SK-N-SH (cell line): ENCODE measurements around the gene CACFD1. TPM values are rescaled to one million over a fixed set of nuclear protein-coding genes. Genes with fewer than 3 reads are reported as not detected.

Experiments
- CTCF ChIA-PET: fragments of 300-600, 350-600 bp; formaldehyde crosslinking; extraction: SDS; loops from one replicate; lab custom pipeline; 2021; lab: Yijun Ruan, JAX
- POLR2A ChIA-PET: fragments of 350-600 bp; sonication (Branson Sonifier 250); formaldehyde crosslinking; extraction: SDS; loops from one replicate; lab custom pipeline; 2020; ENCODE audit warnings: antibody characterized with exemption, inconsistent platforms; lab: Yijun Ruan, JAX
- DNase-seq: peaks from one replicate; pipeline ENCODE4 v3.0.0; 2012
- H2AFZ ChIP-seq: fragments of 200-600 bp; sonication (generic); 2 replicates; pipeline ENCODE4 v1.8.1; 2016; ENCODE audit warnings: antibody characterized with exemption, mild to moderate bottlenecking, low read depth
- H3F3A ChIP-seq: fragments of 200-600 bp; sonication (generic); replicated peaks from 2 replicates; pipeline ENCODE3; 2016; ENCODE audit warnings: antibody characterized with exemption, mild to moderate bottlenecking; ENCODE audit not compliant: insufficient read depth
- H3K27ac ChIP-seq, 2 experiments: fragments of 200-500 bp in 1 of 2; fragments of 200-600 bp in 1 of 2; sonication (Bioruptor generic) in 1 of 2; sonication (generic), shearing (Covaris generic) in 1 of 2; 2 replicates each; pipeline versions ENCODE4 v1.5.1 to v1.6.1; 2014 to 2016; ENCODE audit warnings: low read depth in 2 of 2, inconsistent platforms in 1 of 2, low read length in 1 of 2, mild to moderate bottlenecking in 1 of 2, mixed read lengths in 1 of 2
- H3K27me3 ChIP-seq: fragments of 200-600 bp; sonication (generic), shearing (Covaris generic); 2 replicates; pipeline ENCODE4 v1.6.1; 2016; ENCODE audit warnings: mixed run types; ENCODE audit not compliant: insufficient read depth
- H3K36me3 ChIP-seq, 2 experiments: fragments of 200-500 bp in 1 of 2; fragments of 200-600 bp in 1 of 2; sonication (Bioruptor generic) in 1 of 2; sonication (generic) in 1 of 2; replicated peaks in 1 of 2; 2 replicates each; pipeline versions ENCODE3 to v1.5.1; 2014 to 2016; ENCODE audit warnings: low read length in 1 of 2, mild to moderate bottlenecking in 1 of 2; ENCODE audit not compliant: insufficient read depth in 2 of 2, control insufficient read depth in 1 of 2
- H3K4me1 ChIP-seq, 2 experiments: fragments of 200-500 bp in 1 of 2; fragments of 200-600 bp in 1 of 2; sonication (Bioruptor generic) in 1 of 2; sonication (generic), shearing (Covaris generic) in 1 of 2; 2 replicates each; pipeline versions ENCODE4 v1.5.1 to v1.6.1; 2014 to 2016; ENCODE audit warnings: low read depth in 1 of 2, low read length in 1 of 2, mixed run types in 1 of 2; ENCODE audit not compliant: insufficient read depth in 2 of 2, control insufficient read depth in 1 of 2
- H3K4me2 ChIP-seq: fragments of 200-600 bp; sonication (generic), shearing (Covaris generic); 2 replicates; pipeline ENCODE4 v1.6.1; 2017; ENCODE audit warnings: mixed run types
- H3K4me3 ChIP-seq, 2 experiments: fragments of 200-500 bp in 1 of 2; fragments of 200-600 bp in 1 of 2; sonication (Bioruptor generic) in 1 of 2; sonication (generic), shearing (Covaris generic) in 1 of 2; 2 replicates each; pipeline versions ENCODE4 v1.5.1 to v1.8.1; 2014 to 2016; ENCODE audit warnings: low read depth in 2 of 2, inconsistent platforms in 1 of 2, low read length in 1 of 2, mild to moderate bottlenecking in 1 of 2, mixed read lengths in 1 of 2, moderate library complexity in 1 of 2
- H3K79me2 ChIP-seq: fragments of 200-600 bp; sonication (generic); 2 replicates; pipeline ENCODE4 v1.8.1; 2017; ENCODE audit warnings: mild to moderate bottlenecking; ENCODE audit not compliant: insufficient read depth
- H3K9ac ChIP-seq: fragments of 200-600 bp; sonication (generic); 2 replicates; pipeline ENCODE4 v1.6.1; 2017; ENCODE audit warnings: mixed run types
- H3K9me2 ChIP-seq: fragments of 200-600 bp; sonication (generic); 2 replicates; pipeline ENCODE4 v1.6.1; 2017; ENCODE audit warnings: mixed run types
- H3K9me3 ChIP-seq: fragments of 200-600 bp; sonication (generic); 2 replicates; pipeline ENCODE4 v1.6.1; 2017; ENCODE audit warnings: mixed run types, mild to moderate bottlenecking, moderate library complexity
- H4K20me1 ChIP-seq: fragments of 200-600 bp; sonication (generic); 2 replicates; pipeline ENCODE4 v1.6.1; 2017; ENCODE audit warnings: mild to moderate bottlenecking, mixed run types; ENCODE audit not compliant: insufficient read depth
- CHD2 ChIP-seq: fragments of 150-350 bp; IDR thresholded peaks from 2 replicates; pipeline ENCODE4 v1.6.1; 2018; ENCODE audit warnings: low read length; ENCODE audit not compliant: partially characterized antibody
- EP300 ChIP-seq, 2 experiments: IDR thresholded peaks; 2 replicates each; pipeline versions ENCODE4 v1.4.0 to v1.6.1; 2012; ENCODE audit warnings: borderline replicate concordance in 1 of 2, low read depth in 1 of 2, low read length in 1 of 2
- EZH2phosphoT487 ChIP-seq: fragments of 200-600 bp; sonication (generic); IDR thresholded peaks from 2 replicates; pipeline ENCODE4 v1.6.1; 2017; ENCODE audit warnings: low read depth, mixed run types, mild to moderate bottlenecking, antibody characterized with exemption, moderate library complexity, borderline replicate concordance
- FOSL2 ChIP-seq: IDR thresholded peaks from 2 replicates; pipeline ENCODE4 v1.4.0; 2012; ENCODE audit warnings: low read depth, mild to moderate bottlenecking, moderate library complexity, borderline replicate concordance
- FOXJ3 ChIP-seq: sonication (generic); formaldehyde crosslinking; IDR thresholded peaks from 2 replicates; pipeline ENCODE4 v1.5.1; 2020; ENCODE audit warnings: mild to moderate bottlenecking, missing genetic modification reagents
- GATA2 ChIP-seq: sonication (generic); formaldehyde crosslinking; IDR thresholded peaks from 2 replicates; pipeline ENCODE4 v1.5.0; 2020; ENCODE audit warnings: mild to moderate bottlenecking, missing genetic modification reagents
- JUND ChIP-seq: IDR thresholded peaks from 2 replicates; pipeline ENCODE4 v1.4.0; 2012
- MEF2A ChIP-seq: IDR thresholded peaks from 2 replicates; pipeline ENCODE4 v1.4.0; 2012; ENCODE audit warnings: low read depth, borderline replicate concordance
- MXI1 ChIP-seq: IDR thresholded peaks from 2 replicates; pipeline ENCODE4 v1.6.1; 2012; ENCODE audit warnings: mild to moderate bottlenecking, low read depth, low read length, improper control_type of control experiment
- NFIC ChIP-seq: IDR thresholded peaks from 2 replicates; pipeline ENCODE4 v1.4.0; 2012; ENCODE audit warnings: borderline replicate concordance
- NRF1 ChIP-seq: IDR thresholded peaks from 2 replicates; pipeline ENCODE4 v1.6.1; 2012; ENCODE audit warnings: low read depth, mild to moderate bottlenecking, low read length
- POLR2AphosphoS5 ChIP-seq: IDR thresholded peaks from 2 replicates; pipeline ENCODE4 v1.6.1; 2012; ENCODE audit warnings: low read depth, low read length
- RAD21 ChIP-seq: IDR thresholded peaks from 2 replicates; pipeline ENCODE4 v1.6.1; 2012; ENCODE audit warnings: mild to moderate bottlenecking, low read length
- RCOR1 ChIP-seq: fragments of 150-350 bp; IDR thresholded peaks from 2 replicates; pipeline ENCODE4 v1.6.1; 2017; ENCODE audit warnings: antibody characterized with exemption, low read length
- SIN3A ChIP-seq: IDR thresholded peaks from 2 replicates; pipeline ENCODE4 v1.6.1; 2012; ENCODE audit warnings: low read depth, mild to moderate bottlenecking, low read length, moderate library complexity, borderline replicate concordance
- TCF12 ChIP-seq: IDR thresholded peaks from 2 replicates; pipeline ENCODE4 v1.4.0; 2012
- TEAD4 ChIP-seq: IDR thresholded peaks from 2 replicates; pipeline ENCODE4 v1.4.0; 2012; ENCODE audit warnings: mild to moderate bottlenecking, borderline replicate concordance; ENCODE audit not compliant: insufficient read depth
- WGBS: methylation state at CpG from one replicate; pipeline ENCODE4 v1.1.6; 2017; ENCODE audit warnings: low lambda C conversion rate; 5-methylcytosine and 5-hydroxymethylcytosine counted together
- polyA plus RNA-seq, 3 experiments: library from polyadenylated mRNA; depleted of rRNA; stranded (reverse); fragments of >200 nt; gene quantifications; 2 replicates each; pipeline ENCODE4 v1.2.3, GENCODE V29; 2012
- TF ChIP-seq, protein P1 (sequence below): IDR thresholded peaks from 2 replicates; pipeline ENCODE4 v1.4.0; 2012; ENCODE audit warnings: low read depth, borderline replicate concordance
- TF ChIP-seq, protein P2 (sequence below): fragments of 150-350 bp; IDR thresholded peaks from 2 replicates; pipeline ENCODE4 v1.6.1; 2016; ENCODE audit warnings: mild to moderate bottlenecking, low read depth, low read length
- TF ChIP-seq, protein P3 (sequence below): IDR thresholded peaks from 2 replicates; pipeline ENCODE4 v1.4.0; 2012; ENCODE audit warnings: low read depth, borderline replicate concordance
- TF ChIP-seq, protein P4 (sequence below): fragments of 200-600 bp; sonication (generic); IDR thresholded peaks from 2 replicates; pipeline ENCODE4 v1.6.1; 2017; ENCODE audit warnings: antibody characterized with exemption, mild to moderate bottlenecking, moderate library complexity

Gene CACFD1
- polyA plus RNA-seq, 1 of the 3 experiments (the other 2 are of a cell fraction): 16.8 TPM

DNA sequence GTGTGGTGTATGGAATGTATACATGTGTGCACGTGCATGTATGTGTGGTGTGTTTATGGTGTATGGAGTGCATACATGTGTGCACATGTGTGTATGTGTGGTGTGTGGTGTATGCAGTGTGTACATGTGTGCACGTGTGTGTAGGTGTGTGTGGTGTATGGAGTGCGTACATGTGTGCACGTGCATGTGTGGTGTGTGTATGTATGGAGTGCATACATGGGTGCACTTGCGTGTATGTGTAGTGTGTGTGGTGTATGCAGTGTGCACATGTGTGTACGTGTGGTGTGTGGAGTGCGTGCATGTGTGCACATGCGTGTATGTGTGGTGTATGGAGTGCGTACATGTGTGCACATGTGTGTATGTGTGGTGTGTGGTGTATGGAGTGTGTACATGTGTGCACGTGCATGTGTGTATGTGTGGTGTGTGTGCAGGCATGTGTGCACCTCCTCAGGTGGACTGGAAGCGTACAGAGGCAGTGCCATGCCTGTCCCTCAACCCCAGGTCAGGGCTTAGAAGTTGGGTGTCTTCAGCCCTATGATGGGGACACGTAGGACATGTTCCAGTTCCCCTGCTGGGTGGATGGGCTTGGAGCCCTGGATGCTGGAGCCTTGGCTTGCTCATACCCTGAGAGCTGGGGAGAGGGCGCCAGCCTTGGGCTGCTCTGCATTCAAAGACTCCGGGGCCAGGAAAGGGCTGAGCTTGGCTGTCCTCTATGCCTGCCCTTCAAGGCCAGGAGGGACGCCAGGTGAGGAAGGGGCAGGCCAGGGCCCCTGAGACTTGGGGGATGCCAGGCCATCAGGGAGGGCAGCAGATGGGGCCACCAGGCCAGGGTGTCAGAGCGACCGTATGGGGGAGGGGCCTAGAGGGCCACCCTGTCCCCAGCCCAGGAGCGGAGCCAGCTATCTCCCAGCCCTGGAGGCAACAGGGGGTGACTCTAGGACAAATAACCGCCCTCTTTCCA, 52.8 kb downstream of the CACFD1 start (continued):
- TF ChIP-seq, protein P1, sequence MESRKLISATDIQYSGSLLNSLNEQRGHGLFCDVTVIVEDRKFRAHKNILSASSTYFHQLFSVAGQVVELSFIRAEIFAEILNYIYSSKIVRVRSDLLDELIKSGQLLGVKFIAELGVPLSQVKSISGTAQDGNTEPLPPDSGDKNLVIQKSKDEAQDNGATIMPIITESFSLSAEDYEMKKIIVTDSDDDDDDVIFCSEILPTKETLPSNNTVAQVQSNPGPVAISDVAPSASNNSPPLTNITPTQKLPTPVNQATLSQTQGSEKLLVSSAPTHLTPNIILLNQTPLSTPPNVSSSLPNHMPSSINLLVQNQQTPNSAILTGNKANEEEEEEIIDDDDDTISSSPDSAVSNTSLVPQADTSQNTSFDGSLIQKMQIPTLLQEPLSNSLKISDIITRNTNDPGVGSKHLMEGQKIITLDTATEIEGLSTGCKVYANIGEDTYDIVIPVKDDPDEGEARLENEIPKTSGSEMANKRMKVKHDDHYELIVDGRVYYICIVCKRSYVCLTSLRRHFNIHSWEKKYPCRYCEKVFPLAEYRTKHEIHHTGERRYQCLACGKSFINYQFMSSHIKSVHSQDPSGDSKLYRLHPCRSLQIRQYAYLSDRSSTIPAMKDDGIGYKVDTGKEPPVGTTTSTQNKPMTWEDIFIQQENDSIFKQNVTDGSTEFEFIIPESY: no peak
- TF ChIP-seq NFIC (no peak), EZH2phosphoT487 (no peak), POLR2AphosphoS5 (no peak), TCF12 (no peak)
- TF ChIP-seq, all 33 proteins: peak for 0

DNA sequence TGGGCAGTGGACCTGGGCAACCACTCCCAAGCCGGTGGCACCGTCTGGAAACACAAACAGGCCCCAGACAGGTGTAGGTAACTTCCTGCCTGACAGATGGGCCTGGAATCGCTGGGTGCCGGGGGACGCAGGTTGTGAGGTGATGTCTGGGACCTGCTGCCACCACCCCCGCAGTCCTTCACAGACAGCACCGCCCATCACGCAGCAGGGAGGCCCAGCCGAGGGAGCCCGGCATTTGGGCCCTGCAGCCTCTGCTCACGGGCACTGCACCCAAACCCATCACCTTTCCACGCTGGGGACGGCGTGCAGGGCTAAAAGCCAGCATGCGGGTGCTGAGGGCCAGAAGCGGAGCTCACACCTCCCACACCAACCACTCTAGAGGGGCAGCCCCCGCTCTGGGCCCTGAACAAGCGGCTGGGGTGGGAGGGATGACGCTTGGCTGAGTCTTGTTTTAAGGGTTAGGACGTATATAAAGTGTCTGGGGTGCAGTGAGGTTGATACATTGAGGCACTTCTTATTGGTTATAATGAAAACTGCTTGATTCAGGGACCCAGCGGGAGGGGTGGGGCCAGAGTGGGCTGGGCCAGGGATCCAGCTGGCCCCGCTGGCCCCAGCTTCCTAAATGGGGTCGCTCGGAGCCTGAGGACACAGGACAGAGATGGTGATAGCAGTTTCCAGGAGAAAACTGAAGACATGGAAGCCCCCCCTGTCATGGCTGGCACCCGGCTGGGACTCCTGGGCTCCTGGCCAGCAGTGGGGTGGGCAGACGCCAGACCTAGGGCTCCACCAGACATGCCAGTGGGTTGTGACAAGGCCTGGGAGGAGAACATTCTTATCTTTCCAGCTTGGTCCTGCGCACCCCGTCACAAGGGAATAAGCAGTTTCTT, 53.7 kb downstream of the CACFD1 start:
- POLR2A ChIA-PET: interaction anchor here (0.8 to 3.4 kb wide), 13 partner anchors 8 to 166 kb away, joined by 3 to 37 read pairs (median 6); partner anchors contain the start of genes ADAMTSL2, DBH, FAM163B and MED22
- H3F3A ChIP-seq: peaks cover 4% of the 10 kb centered on the region
- CTCF ChIA-PET: interaction anchor here (0.5 to 2.6 kb wide), 8 partner anchors 15 to 122 kb away, joined by 3 to 12 read pairs (median 3); partner anchors contain the start of gene ADAMTSL2

More for the DNA sequence above, 53.7 kb downstream of the CACFD1 start:
- DNase-seq: peak; percentile 91
- H3K4me2 ChIP-seq: no peak overlapping the region
- H3K4me1 ChIP-seq: peaks cover 0 to 76% of the 10 kb centered on the region in 2 experiments; a peak in 2 of 4 replicates
- TF ChIP-seq TEAD4 (no peak), MEF2A (no peak), JUND (no peak), EP300 (IDR thresholded peaks at IDR 0.05; ENCODE audit: borderline replicate concordance in 1 of 2, low read depth in 1 of 2, low read length in 1 of 2) (peak in 1 of 2 experiments; percentile 84; a peak in 2 of 4 replicates), RAD21 (peak; percentile 25), NRF1 (no peak), POLR2AphosphoS5 (no peak), FOSL2 (no peak), SIN3A (no peak), RCOR1 (0 out of 2 replicates have a peak, but pooled peaks have one; percentile 32), FOXJ3 (CRISPR knock-in tag) (peak; percentile 53), EZH2phosphoT487 (no peak), NFIC (no peak), GATA2 (CRISPR knock-in tag) (peak; percentile 54), TCF12 (no peak), MXI1 (0 out of 2 replicates have a peak, but pooled peaks have one; percentile 51), CHD2 (peak; percentile 32)
- TF ChIP-seq, protein P2, sequence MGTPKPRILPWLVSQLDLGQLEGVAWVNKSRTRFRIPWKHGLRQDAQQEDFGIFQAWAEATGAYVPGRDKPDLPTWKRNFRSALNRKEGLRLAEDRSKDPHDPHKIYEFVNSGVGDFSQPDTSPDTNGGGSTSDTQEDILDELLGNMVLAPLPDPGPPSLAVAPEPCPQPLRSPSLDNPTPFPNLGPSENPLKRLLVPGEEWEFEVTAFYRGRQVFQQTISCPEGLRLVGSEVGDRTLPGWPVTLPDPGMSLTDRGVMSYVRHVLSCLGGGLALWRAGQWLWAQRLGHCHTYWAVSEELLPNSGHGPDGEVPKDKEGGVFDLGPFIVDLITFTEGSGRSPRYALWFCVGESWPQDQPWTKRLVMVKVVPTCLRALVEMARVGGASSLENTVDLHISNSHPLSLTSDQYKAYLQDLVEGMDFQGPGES: no peak
- TF ChIP-seq, protein P3, sequence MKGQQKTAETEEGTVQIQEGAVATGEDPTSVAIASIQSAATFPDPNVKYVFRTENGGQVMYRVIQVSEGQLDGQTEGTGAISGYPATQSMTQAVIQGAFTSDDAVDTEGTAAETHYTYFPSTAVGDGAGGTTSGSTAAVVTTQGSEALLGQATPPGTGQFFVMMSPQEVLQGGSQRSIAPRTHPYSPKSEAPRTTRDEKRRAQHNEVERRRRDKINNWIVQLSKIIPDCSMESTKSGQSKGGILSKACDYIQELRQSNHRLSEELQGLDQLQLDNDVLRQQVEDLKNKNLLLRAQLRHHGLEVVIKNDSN: no peak
- TF ChIP-seq, protein P4, sequence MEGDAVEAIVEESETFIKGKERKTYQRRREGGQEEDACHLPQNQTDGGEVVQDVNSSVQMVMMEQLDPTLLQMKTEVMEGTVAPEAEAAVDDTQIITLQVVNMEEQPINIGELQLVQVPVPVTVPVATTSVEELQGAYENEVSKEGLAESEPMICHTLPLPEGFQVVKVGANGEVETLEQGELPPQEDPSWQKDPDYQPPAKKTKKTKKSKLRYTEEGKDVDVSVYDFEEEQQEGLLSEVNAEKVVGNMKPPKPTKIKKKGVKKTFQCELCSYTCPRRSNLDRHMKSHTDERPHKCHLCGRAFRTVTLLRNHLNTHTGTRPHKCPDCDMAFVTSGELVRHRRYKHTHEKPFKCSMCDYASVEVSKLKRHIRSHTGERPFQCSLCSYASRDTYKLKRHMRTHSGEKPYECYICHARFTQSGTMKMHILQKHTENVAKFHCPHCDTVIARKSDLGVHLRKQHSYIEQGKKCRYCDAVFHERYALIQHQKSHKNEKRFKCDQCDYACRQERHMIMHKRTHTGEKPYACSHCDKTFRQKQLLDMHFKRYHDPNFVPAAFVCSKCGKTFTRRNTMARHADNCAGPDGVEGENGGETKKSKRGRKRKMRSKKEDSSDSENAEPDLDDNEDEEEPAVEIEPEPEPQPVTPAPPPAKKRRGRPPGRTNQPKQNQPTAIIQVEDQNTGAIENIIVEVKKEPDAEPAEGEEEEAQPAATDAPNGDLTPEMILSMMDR: no peak
- no peaks in the 10 kb centered on the region for H3K9me3 ChIP-seq
- no peak overlapping the region for H3K9ac ChIP-seq
- no peaks in the 10 kb centered on the region for H3K9me2 ChIP-seq
- WGBS: 50% methylated on average over 10 of the region's 28 CpGs
- H3K27me3 ChIP-seq: no peaks in the 10 kb centered on the region
- H3K27ac ChIP-seq: peak overlapping the region in 1 of 2 experiments; percentile 98; a peak in 2 of 4 replicates
- H3K79me2 ChIP-seq: no peaks in the 10 kb centered on the region
- H3K36me3 ChIP-seq: no peaks in the 10 kb centered on the region
- no peak overlapping the region for H2AFZ ChIP-seq
- no peaks in the 10 kb centered on the region for H4K20me1 ChIP-seq
- no peak overlapping the region for H3K4me3 ChIP-seq
